Measurements from ENCODE around the gene SEPTIN5.
"Not testable (repeated sequence)": the region's sequence is repeated elsewhere in the genome, so short reads cannot be mapped to it uniquely, and the experiment has no call there.

The SEPTIN5 gene

DNA sequence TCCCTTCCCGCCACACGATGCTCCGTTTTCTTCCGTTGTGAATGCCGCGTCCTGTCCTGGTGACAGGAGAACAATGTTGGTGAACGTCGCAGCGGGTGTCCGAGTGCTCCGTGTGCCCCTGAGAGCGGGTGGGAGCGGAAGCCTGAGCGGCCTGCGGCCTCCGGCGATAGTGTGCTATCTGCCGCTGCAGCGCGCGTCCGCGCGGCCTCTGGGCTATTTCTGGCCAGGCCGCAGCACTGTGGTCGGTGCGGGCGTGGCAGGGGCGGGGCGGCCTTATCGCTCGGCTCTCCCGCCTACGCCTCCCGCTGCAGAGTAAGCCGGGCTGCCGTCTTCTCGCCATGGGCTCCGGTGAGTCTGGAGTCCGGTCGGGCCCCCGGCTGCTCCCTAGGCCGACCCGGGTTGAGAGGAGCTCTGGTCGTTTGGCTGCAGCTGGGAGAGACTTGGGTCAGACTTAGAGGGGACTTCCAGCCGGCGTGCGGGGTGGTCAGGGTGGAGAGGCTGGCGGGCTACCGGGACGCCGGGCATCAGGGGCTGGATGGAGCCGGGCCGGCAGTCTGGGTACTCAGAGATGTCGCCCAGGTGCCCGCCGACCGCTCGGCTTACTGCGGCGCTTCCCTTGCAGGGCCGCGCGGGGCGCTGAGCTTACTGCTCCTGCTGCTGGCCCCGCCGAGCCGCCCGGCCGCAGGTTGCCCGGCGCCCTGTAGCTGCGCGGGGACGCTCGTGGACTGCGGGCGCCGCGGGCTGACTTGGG is 9.1 kb downstream of the SEPTIN5 start, which contains the start of gene GP1BB:
Gene GP1BB (plus strand): TSS at position 308 of the 751 bp plus-strand sequence. CDS start 31 bp downstream, at position 339.
- CTCF ChIA-PET = interaction anchor here (0.6 to 1.1 kb wide), 4 partner anchors 13 to 1982 kb away, joined by 3 to 6 read pairs (median 3); no protein-coding TSS in a partner anchor
- DNase-seq (ENCODE audit: low spot score) = no peak
- no peak within 1 kb of the TSS for H3K27ac ChIP-seq
- POLR2A ChIA-PET (ENCODE audit: low non-redundant PET) = interaction anchor here (0.7 kb wide), 1 partner anchor 565 kb away, joined by 4 read pairs; no protein-coding TSS in a partner anchor
- no peak for TF ChIP-seq CTCF (conservative IDR thresholded peaks at IDR 0.05; ENCODE audit: low read depth)

- CTCF ChIA-PET = interaction anchor here (0.6 to 1.1 kb wide), 4 partner anchors 12 to 1983 kb away, joined by 3 to 6 read pairs (median 3); no protein-coding TSS in a partner anchor
- H3K27ac ChIP-seq = no peak overlapping the region
- DNase-seq (ENCODE audit: low spot score) = no peak
- peak; percentile 47; the same call in 1 of the 2 replicates for TF ChIP-seq CTCF (conservative IDR thresholded peaks at IDR 0.05; ENCODE audit: low read depth)
- POLR2A ChIA-PET (ENCODE audit: low non-redundant PET) = interaction anchor here (0.7 kb wide), 1 partner anchor 564 kb away, joined by 4 read pairs; no protein-coding TSS in a partner anchor
Measured at GRCh38 chr22:19723983-19724827, 9.9 kb downstream of the SEPTIN5 start.

DNA sequence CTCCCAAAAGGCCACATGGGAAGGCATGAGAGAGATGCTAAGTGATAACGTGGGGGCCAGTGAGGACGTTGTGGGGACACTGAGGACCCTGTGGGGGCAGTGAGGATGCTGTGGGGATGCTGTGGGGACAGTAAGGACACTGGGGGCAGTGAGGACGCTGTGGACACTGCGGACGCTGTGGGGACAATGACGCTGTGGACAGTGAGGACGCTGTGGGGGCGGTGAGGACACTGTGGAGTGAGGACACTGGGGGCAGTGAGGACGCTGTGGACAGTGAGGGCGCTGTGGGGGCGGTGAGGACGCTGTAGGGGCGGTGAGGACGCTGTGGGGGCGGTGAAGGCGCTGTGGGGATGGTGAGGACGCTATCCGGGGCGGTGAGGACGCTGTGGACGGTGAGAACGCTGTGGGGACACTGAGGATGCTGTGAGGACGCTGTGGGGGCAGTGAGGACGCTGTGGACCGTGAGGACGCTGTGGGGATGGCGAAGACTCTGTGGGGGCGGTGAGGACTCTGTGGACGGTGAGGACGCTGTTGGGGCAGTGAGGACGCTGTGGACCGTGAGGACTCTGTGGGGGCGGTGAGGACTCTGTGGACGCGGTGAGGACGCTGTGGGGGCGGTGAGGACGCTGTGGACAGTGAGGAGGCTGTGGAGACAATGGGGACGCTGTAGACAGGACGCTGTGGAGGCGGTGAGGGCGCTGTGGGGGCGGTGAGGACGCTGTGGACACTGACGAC is 10.8 kb downstream of the SEPTIN5 start:
- no peak for DNase-seq (ENCODE audit: low spot score)
- no peak overlapping the region for H3K27ac ChIP-seq
- no peak for TF ChIP-seq CTCF (conservative IDR thresholded peaks at IDR 0.05; ENCODE audit: low read depth)
- ChIA-PET POLR2A (ENCODE audit: low non-redundant PET) (no interaction called here), CTCF (no interaction called here)

DNA sequence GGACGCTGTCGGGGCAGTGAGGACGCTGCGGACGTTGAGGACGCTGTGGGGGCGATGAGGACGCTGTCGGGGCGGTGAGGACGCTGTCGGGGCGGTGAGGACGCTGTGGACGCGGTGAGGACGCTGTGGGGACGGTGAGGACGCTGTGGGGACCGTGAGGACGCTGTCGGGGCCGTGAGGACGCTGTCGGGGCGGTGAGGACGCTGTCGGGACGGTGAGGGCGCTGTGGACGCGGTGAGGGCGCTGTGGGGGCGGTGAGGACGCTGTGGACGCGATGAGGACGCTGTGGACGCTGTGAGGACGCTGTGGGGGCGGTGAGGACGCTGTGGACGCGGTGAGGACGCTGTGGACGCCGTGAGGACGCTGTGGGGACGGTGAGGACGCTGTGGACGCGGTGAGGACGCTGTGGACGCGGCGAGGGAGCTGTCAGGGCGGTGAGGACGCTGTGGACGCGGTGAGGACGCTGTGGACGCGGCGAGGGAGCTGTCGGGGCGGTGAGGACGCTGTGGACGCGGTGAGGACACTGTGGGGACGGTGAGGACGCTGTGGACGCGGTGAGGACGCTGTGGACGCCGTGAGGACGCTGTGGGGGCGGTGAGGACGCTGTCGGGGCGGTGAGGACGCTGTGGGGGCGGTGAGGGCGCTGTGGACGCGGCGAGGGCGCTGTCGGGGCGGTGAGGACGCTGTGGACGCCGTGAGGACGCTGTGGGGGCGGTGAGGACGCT is 11.9 kb downstream of the SEPTIN5 start:
- H3K27ac ChIP-seq; POLR2A ChIA-PET (ENCODE audit: low non-redundant PET); DNase-seq (ENCODE audit: low spot score); CTCF ChIA-PET: not testable (repeated sequence)

DNA sequence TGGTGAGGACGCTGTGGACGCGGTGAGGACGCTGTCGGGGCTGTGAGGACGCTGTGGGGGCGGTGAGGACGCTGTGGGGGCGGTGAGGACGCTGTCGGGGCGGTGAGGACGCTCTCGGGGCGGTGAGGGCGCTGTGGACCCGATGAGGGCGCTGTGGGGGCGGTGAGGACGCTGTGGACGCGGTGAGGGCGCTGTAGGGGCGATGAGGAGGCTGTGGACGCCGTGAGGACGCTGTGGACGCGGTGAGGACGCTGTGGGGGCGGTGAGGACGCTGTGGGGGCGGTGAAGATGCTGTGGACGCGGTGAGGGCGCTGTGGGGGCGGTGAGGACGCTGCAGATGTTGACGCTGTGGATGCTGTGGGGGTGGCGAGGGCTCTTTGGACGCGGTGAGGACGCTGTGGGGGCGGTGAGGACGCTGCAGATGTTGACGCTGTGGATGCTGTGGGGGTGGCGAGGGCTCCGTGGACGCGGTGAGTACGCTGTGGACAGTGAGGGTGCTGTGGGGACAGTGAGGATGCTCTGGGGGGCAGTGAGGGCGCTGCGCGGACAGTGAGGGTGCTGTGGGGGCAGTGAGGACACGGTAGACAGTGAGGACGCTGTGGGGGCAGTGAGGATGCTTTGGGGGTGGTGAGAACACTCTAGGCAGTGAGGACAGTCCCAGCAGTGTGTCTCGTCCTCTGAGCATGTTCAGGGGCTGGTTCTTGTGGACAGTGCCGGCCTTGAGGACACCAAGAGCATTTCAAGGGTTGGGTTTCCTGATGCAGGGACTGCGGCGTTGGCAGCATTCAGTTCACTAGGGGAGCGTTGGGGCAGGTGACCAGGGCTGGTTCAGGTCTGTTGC is 13.2 kb downstream of the SEPTIN5 start:
- POLR2A ChIA-PET (ENCODE audit: low non-redundant PET) = no interaction called here
- no peak for TF ChIP-seq CTCF (conservative IDR thresholded peaks at IDR 0.05; ENCODE audit: low read depth)
- no peak for DNase-seq (ENCODE audit: low spot score)
- CTCF ChIA-PET = no interaction called here
- no peak overlapping the region for H3K27ac ChIP-seq

DNA sequence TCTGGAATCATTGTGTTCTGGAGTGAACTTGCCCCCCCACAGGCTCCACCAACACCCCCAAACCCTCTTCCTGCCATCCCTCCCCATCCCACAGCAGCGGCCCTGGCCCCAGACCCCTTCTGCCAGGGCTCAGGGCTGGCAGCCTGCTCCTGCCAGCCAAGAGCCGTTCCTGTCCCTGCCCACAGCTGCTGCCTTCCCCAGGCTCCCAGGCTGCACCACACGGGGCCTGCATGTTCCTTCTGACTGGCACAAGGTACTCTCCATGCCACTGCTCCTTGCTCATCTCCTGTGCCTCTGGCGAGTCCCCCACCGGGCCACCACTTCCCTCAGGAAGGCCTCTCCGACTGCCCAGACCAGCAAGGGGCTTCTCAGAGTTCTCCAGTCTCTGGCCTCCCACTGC is 14.0 kb downstream of the SEPTIN5 start:
- no peak for TF ChIP-seq CTCF (conservative IDR thresholded peaks at IDR 0.05; ENCODE audit: low read depth)
- ChIA-PET POLR2A (ENCODE audit: low non-redundant PET) (no interaction called here), CTCF (no interaction called here)
- no peak overlapping the region for H3K27ac ChIP-seq
- DNase-seq (ENCODE audit: low spot score) = no peak

Measured in RWPE1 (cell line).